Lung (tissue), 12 donors: Measurements from ENCODE around the gene PATZ1. TPM values are rescaled to one million over a fixed set of nuclear protein-coding genes. Genes with fewer than 3 reads are reported as not detected.

Experiments used
- ATAC-seq: fragments of 200-7000 bp; cut with Tn5 transposase; one replicate; pipeline ENCODE4 v1.9.1; 2020; ENCODE audit warnings: moderate number of reproducible peaks; ENCODE audit not compliant: insufficient read depth, low FRiP score
- DNase-seq, 3 donors: peaks; one replicate each; pipeline ENCODE4 v3.0.0-alpha.2; 2013 to 2017
- H3K27ac ChIP-seq, 2 donors: one replicate each; pipeline ENCODE4 v1.5.1; 2013; ENCODE audit warnings: mild to moderate bottlenecking in 2 of 2, moderate library complexity in 2 of 2, control low read depth in 1 of 2, inconsistent platforms in 1 of 2, low read depth in 1 of 2, low read length in 1 of 2
- H3K27me3 ChIP-seq, 3 donors: one replicate each; pipeline ENCODE4 v1.5.1; 2013; ENCODE audit warnings: low read length in 2 of 3; ENCODE audit not compliant: control insufficient read depth in 3 of 3, insufficient read depth in 3 of 3
- H3K36me3 ChIP-seq, 4 donors: one replicate each; pipeline ENCODE4 v1.5.1; 2013; ENCODE audit warnings: low read length in 4 of 4, mild to moderate bottlenecking in 1 of 4, moderate library complexity in 1 of 4; ENCODE audit not compliant: control insufficient read depth in 4 of 4, insufficient read depth in 4 of 4
- H3K4me1 ChIP-seq, 5 donors: one replicate each; pipeline ENCODE4 v1.5.1; 2013; ENCODE audit warnings: low read length in 5 of 5, mild to moderate bottlenecking in 2 of 5, moderate library complexity in 1 of 5; ENCODE audit not compliant: control insufficient read depth in 5 of 5, insufficient read depth in 5 of 5
- H3K4me3 ChIP-seq: one replicate; pipeline ENCODE4 v1.5.1; 2013; ENCODE audit warnings: mild to moderate bottlenecking, control low read depth, moderate library complexity
- H3K9ac ChIP-seq, 2 donors: one replicate each; pipeline ENCODE4 v1.5.1; 2013; ENCODE audit warnings: low read length in 2 of 2, control low read depth in 1 of 2; ENCODE audit not compliant: insufficient read depth in 1 of 2
- H3K9me3 ChIP-seq, 4 donors: one replicate each; pipeline ENCODE4 v1.5.1; 2013; ENCODE audit warnings: low read length in 3 of 4, mild to moderate bottlenecking in 1 of 4, moderate library complexity in 1 of 4; ENCODE audit not compliant: control insufficient read depth in 4 of 4, insufficient read depth in 3 of 4
- WGBS, 2 donors: extraction: QIAGEN DNeasy Blood & Tissue Kit; methylation state at CpG; one replicate each; pipeline ENCODE4 v1.1.7; 2013; 5-methylcytosine and 5-hydroxymethylcytosine counted together
- polyA plus RNA-seq, 2 donors: library from polyadenylated mRNA; stranded (reverse); fragments of 200-250 nt; gene quantifications; one replicate each; pipeline ENCODE4 v1.2.1, GENCODE V29; 2013
- total RNA-seq, 2 donors: library from RNA; depleted of rRNA in 1 of 2; stranded (reverse); fragments of >200 nt in 1 of 2; gene quantifications; one replicate each; pipeline ENCODE4 v1.2.1, GENCODE V29; 2014 to 2021
- TF ChIP-seq, protein P1 (sequence below): IDR thresholded peaks from 2 replicates; pipeline ENCODE4 v1.5.1; 2012; ENCODE audit warnings: mild to moderate bottlenecking; ENCODE audit errors: control extremely low read depth, extremely low read depth
- donor health status: control.
- donor health status: control.
- donor health status: Bipolar disorder and iron deficiency.
- donor health status: healthy.
- donor health status: DM: yes; HTN: yes; CAD: no.

PATZ1 gene
- total and polyA plus RNA-seq, 4 donors: 12.6 to 35.4 (median 29.6) TPM

- ATAC-seq (no peak), DNase-seq (no peak)
- H3K4me3 ChIP-seq: no peak overlapping the region
- H3K4me1 ChIP-seq: no peaks in the 10 kb centered on the region
- H3K9me3 ChIP-seq: no peaks in the 10 kb centered on the region
- no peak overlapping the region for H3K27ac ChIP-seq
- no peaks in the 10 kb centered on the region for H3K27me3 ChIP-seq
- H3K9ac ChIP-seq: no peak overlapping the region
- H3K36me3 ChIP-seq: peaks cover 11 to 52% (median 43%) of the 10 kb centered on the region in 4 donors
- TF ChIP-seq, protein P1, sequence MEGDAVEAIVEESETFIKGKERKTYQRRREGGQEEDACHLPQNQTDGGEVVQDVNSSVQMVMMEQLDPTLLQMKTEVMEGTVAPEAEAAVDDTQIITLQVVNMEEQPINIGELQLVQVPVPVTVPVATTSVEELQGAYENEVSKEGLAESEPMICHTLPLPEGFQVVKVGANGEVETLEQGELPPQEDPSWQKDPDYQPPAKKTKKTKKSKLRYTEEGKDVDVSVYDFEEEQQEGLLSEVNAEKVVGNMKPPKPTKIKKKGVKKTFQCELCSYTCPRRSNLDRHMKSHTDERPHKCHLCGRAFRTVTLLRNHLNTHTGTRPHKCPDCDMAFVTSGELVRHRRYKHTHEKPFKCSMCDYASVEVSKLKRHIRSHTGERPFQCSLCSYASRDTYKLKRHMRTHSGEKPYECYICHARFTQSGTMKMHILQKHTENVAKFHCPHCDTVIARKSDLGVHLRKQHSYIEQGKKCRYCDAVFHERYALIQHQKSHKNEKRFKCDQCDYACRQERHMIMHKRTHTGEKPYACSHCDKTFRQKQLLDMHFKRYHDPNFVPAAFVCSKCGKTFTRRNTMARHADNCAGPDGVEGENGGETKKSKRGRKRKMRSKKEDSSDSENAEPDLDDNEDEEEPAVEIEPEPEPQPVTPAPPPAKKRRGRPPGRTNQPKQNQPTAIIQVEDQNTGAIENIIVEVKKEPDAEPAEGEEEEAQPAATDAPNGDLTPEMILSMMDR: no peak
- WGBS, 2 donors: 89 to 91% methylated on average over 9 of the region's 9 CpGs
These were observed 18.2 kb downstream of the PATZ1 start for GRCh38 chr22:31327806-31328543.

DNA sequence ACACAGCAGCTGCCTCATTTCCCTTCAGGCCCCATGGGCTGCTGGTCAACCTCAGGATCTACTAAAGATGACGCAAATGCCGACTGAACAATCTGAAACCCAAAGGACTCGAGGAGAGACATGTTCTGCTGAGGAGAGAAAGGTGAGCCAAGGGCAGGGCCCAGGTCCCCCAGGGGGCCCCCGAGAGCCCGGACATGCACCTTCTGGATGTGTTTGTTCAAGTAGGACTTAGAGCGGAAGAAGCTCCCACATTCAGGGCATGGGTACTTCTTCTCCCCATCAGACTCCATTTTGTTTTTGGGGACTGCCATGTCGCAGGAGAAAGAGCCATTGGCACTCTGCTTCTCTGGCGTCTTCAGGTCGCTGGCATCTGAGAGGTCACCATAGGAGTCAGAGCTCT, 19.3 kb downstream of the PATZ1 start:
- Histone ChIP-seq H3K36me3 (peaks cover 9 to 45% (median 32%) of the 10 kb centered on the region in 4 donors), H3K4me1 (no peaks in the 10 kb centered on the region), H3K27me3 (no peaks in the 10 kb centered on the region), H3K9me3 (no peaks in the 10 kb centered on the region), H3K27ac (no peak overlapping the region), H3K4me3 (no peak overlapping the region), H3K9ac (no peak overlapping the region)
- DNase-seq: no peak
- 92 to 93% methylated on average over 9 of the region's 9 CpGs for WGBS, 2 donors
- TF ChIP-seq, protein P1: no peak
- no peak for ATAC-seq

DNA sequence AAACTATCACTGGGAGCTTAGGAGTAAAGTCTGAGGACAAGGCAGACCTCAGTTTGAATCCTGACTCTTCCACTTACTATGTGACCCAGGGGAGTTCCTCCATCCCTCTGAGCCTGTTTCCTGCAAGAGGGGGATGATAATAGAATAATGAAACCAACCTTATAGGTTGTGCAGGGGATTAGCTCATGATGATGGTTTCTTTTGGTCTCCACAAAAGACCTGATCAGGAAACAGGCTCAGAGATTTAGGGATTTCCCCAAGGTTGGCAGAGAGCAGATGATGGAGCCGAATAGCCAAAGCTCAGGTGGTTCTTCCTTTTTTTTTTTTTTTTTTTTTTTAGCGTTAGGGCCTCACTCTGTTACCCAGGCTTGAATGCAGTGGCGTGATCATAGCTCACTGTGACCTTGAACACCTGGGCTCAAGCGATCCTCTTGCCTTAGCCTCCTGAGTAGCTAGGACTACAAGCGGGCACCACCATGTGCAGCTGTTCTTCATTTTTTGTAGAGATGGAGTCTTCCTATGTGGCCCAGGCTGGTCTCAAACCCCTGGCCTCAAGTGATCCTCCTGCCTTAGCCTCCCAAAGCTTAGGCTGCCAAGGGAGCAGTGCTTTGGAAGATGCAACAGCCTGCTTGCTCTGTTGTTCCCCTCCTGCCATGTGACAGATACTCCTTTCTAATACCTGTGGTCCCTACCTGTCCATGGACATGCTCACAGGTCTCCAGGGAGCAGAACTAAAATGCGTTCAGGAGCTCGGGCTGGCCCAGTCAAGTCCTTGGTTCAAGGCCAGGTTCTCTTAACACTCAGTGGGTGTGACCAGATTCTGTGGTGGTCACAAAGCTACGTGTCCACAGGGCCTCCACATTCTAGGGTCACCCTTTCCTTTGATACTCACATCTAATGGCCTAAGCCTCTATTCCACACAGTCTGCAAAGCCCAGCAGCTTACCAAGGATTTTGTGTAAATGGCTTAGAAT, 22.3 kb downstream of the PATZ1 start:
- WGBS, 2 donors: 89 to 94% methylated on average over 7 to 8 of the region's 8 CpGs
- Histone ChIP-seq H3K9ac (no peak overlapping the region), H3K27me3 (no peaks in the 10 kb centered on the region), H3K9me3 (no peaks in the 10 kb centered on the region), H3K27ac (no peak overlapping the region), H3K36me3 (peaks cover 4 to 31% (median 21%) of the 10 kb centered on the region in 4 donors), H3K4me3 (no peak overlapping the region), H3K4me1 (peaks cover 0 to 8% (median 0%) of the 10 kb centered on the region in 5 donors)
- ATAC-seq: no peak
- DNase-seq: no peak
- TF ChIP-seq, protein P1: no peak
